HG03159 (cell line): ENCODE results near the gene P2RY2.

Experiments
- ATAC-seq: cut with Tn5 transposase; IDR thresholded peaks from one replicate; pipeline ENCODE4 v1.9.1; 2021; ENCODE audit warnings: mild to moderate bottlenecking, moderate library complexity; ENCODE audit not compliant: unreplicated experiment

Gene P2RY2

DNA sequence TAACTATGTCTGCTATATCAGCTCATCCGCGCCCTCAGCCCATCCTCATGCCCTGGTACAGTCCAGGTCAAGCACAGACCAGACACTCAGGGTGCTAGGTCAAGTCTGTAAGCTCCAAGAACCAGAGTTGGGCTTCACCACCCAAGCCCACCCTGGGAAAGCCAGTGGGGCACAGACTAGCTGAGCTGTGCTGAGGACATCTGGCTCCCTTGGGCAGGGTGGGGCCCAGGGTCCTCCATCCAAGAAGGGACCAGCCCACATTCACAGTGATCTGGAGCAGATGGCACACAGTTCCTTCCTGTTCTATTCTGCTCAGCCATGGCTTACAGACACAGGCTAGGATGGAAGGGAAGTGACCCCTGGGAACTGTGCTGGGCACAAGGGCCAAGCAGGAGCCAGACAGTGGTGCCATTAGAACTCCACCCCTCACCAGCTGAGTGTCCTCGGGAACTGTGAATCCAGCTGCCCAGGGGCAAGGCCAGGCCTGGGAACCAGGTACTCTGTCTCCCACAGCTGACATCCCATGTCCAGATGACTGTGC lies 63.2 kb downstream of the P2RY2 start:
- no peak for ATAC-seq

GRCh38 chr11:73281796-73282660 lies 63.9 kb downstream of the P2RY2 start:
- ATAC-seq: no peak

DNA sequence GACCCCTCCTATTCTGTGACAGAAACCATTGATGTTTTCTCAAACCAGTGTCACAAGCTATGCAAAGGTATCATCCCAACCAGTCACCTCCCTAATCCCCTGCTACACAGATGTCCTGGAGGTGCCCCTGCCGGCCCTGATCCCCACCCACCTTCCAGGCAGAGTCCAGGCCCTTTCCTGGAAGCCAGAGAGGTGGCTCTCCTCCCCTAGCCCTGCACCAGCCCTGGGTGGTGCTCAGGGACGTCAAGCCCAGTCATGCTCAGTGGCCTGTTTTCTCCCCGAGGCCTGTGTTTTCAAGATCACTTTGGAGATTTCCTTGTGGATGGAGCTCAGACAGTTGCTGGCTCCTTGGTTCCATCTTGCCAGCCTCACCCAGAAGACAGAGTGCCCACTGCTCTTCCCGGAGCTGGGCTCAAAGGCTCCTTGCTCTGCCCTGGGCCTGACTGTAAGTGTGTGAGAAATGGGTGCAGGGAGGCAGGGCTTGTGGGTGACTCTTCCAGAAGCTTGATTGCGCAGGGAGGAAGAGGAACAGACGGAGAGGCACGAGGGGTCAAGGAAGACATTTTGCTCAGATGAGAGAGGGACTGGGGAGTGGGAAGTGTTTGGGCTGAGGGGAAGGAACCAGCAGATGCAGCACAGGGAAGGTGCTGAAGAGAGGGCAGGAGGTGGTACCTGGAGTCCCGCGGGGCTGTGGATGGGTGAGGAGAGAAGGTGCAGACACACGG lies 65.4 kb downstream of the P2RY2 start:
- no peak for ATAC-seq

DNA sequence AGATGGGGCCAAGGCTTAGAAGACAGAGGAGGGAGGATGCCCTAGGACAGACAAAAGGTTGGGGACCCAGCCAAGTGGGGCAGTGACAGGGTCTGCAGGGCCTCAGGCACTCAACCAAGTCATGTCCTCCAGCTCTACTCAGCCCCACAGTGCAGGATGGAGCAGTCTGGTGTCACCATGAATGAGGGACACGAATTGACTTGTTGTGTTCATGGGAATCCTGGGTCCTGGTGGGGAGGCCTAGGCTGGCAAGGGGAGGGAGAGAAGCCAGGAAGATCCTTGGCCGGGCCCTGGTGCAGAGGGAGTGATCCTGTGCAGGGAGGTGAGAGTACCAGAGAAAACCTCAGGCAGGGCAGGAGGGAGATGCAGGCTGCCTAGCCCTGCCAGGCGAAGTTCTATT lies 66.0 kb downstream of the P2RY2 start:
- ATAC-seq: no peak

DNA sequence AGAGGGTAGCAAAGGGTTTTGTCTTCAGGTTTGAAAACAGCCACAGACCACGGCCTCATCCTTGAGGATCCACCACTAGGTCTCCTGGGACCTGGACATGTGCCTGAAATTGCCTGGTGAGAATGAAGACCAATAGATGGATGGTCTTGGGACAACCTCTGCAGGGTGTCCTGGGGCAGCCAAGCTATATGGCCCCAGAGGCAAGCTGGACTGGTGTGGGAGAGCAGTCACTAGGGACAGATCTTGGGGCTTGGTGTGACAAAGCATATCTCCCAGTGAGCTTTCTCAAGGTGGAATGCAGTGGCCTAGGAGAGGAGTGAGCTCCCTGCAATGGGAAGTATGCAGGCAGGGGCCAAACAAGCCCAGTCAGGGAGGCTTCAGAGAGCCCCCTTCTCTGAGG lies 67.6 kb downstream of the P2RY2 start:
- no peak for ATAC-seq
